ENCODE data around the gene TPI1. TPM values are rescaled to one million over a fixed set of nuclear protein-coding genes. Genes with fewer than 3 reads are reported as not detected.

The TPI1 gene
- total RNA-seq, 1 experiment from 2014 or later = 1,177 TPM

GRCh38 chr12:6904280-6905276, 37.2 kb downstream of the TPI1 start, which contains the start of gene LRRC23:
Gene LRRC23, plus strand, starts transcription at chr12:6904822. Its CDS starts 812 bp downstream, at chr12:6905634.
- peak within 1 kb of the TSS; percentile 95 for H3K18ac ChIP-seq (ENCODE audit: insufficient read length, low read depth, low read length)
- H3K27me3 ChIP-seq (ENCODE audit: insufficient read depth, low read length) = no peaks in the 10 kb centered on the region; the same call in 1 of the 2 replicates
- H3K23me2 ChIP-seq (ENCODE audit: insufficient read length, low read depth, low read length, poor library complexity, severe bottlenecking) = peaks cover 3% of the 10 kb centered on the region
- H3K27ac ChIP-seq (ENCODE audit: insufficient read length, low read depth, low read length) = no peak within 1 kb of the TSS
- peak within 1 kb of the TSS; percentile 63 for H3T11ph ChIP-seq (ENCODE audit: low read length)
- TF ChIP-seq, protein P1, sequence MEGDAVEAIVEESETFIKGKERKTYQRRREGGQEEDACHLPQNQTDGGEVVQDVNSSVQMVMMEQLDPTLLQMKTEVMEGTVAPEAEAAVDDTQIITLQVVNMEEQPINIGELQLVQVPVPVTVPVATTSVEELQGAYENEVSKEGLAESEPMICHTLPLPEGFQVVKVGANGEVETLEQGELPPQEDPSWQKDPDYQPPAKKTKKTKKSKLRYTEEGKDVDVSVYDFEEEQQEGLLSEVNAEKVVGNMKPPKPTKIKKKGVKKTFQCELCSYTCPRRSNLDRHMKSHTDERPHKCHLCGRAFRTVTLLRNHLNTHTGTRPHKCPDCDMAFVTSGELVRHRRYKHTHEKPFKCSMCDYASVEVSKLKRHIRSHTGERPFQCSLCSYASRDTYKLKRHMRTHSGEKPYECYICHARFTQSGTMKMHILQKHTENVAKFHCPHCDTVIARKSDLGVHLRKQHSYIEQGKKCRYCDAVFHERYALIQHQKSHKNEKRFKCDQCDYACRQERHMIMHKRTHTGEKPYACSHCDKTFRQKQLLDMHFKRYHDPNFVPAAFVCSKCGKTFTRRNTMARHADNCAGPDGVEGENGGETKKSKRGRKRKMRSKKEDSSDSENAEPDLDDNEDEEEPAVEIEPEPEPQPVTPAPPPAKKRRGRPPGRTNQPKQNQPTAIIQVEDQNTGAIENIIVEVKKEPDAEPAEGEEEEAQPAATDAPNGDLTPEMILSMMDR (conservative IDR thresholded peaks at IDR 0.05) = no peak
- peak; percentile 100 for DNase-seq
- no peak within 1 kb of the TSS for H3K23ac ChIP-seq (ENCODE audit: insufficient read length, low read depth, low read length)
- peak within 1 kb of the TSS; percentile 43 for H3K9ac ChIP-seq (ENCODE audit: extremely low read depth, insufficient read length, low read length)
- H3K4me3 Mint-ChIP-seq = no peak within 1 kb of the TSS
- no peaks in the 10 kb centered on the region for H3K79me1 ChIP-seq (ENCODE audit: insufficient read depth, low read depth, low read length, poor library complexity, severe bottlenecking)
- H3K14ac ChIP-seq (ENCODE audit: insufficient read depth, low read length) = peak within 1 kb of the TSS; percentile 98
- H2BK12ac ChIP-seq (ENCODE audit: insufficient read length, low read depth, low read length) = peak within 1 kb of the TSS; percentile 92
- H3K36me3 Mint-ChIP-seq (ENCODE audit: insufficient read depth in 1 of 3, low read depth in 3 of 3) = no peaks in the 10 kb centered on the region
- H3K4me1 Mint-ChIP-seq = peaks cover 4 to 14% of the 10 kb centered on the region in 2 experiments
- peak within 1 kb of the TSS; percentile 81 for H3K4me2 ChIP-seq (ENCODE audit: insufficient read depth, insufficient read length, low read length)
- peak within 1 kb of the TSS; percentile 52 for H3K4ac ChIP-seq (ENCODE audit: low read depth, low read length)
- H4K8ac ChIP-seq (replicated peaks; ENCODE audit: insufficient read length, low read depth, low read length) = no peak within 1 kb of the TSS
- no peaks in the 10 kb centered on the region for H3K9me3 ChIP-seq (ENCODE audit: control insufficient read depth, low read depth, low read length)
- peaks cover 2% of the 10 kb centered on the region; the same call in 1 of the 2 replicates for H3K4me1 ChIP-seq (ENCODE audit: insufficient read depth, low read length)
- H3K9me3 Mint-ChIP-seq = no peaks in the 10 kb centered on the region
- no peak within 1 kb of the TSS for H3K56ac ChIP-seq (ENCODE audit: insufficient read length, low read depth, low read length)
- peak within 1 kb of the TSS; percentile 91 for H4K91ac ChIP-seq (ENCODE audit: insufficient read length, low read depth, low read length)
- no peak within 1 kb of the TSS for H2AK5ac ChIP-seq (ENCODE audit: insufficient read length, low read length)
- peaks cover 7% of the 10 kb centered on the region for H3K27me3 Mint-ChIP-seq (ENCODE audit: low read depth)
- peak within 1 kb of the TSS; percentile 94 for H2BK120ac ChIP-seq (ENCODE audit: low read depth, low read length, poor library complexity, severe bottlenecking)
- H3K79me2 ChIP-seq (ENCODE audit: insufficient read depth, low read length) = no peaks in the 10 kb centered on the region
- no peak within 1 kb of the TSS for H2BK5ac ChIP-seq (ENCODE audit: insufficient read length, low read length)
- H3K27ac Mint-ChIP-seq = peak within 1 kb of the TSS in 1 of 3 experiments; percentile 17; a peak in 3 of 7 replicates
- no peak within 1 kb of the TSS for H2BK20ac ChIP-seq (ENCODE audit: low read depth, low read length, poor library complexity, severe bottlenecking)
- peaks cover 2% of the 10 kb centered on the region for H4K20me1 ChIP-seq (ENCODE audit: control insufficient read depth, insufficient read depth, insufficient read length)
- H4K5ac ChIP-seq (ENCODE audit: insufficient read length, low read depth, low read length) = no peak within 1 kb of the TSS
- WGBS (ENCODE audit: extremely low coverage, insufficient read length, low lambda C conversion rate) = no CpG with 5 or more reads among the region's 34 CpGs
- no peak within 1 kb of the TSS for H2AFZ ChIP-seq (ENCODE audit: low read length)
- H2BK15ac ChIP-seq (ENCODE audit: low read depth, low read length) = no peak within 1 kb of the TSS; the same call in 1 of the 2 replicates
